ENCODE measurements around the gene LRRFIP1. TPM values are rescaled to one million over a fixed set of nuclear protein-coding genes. Genes with fewer than 3 reads are reported as not detected.

Gene LRRFIP1, protein sequence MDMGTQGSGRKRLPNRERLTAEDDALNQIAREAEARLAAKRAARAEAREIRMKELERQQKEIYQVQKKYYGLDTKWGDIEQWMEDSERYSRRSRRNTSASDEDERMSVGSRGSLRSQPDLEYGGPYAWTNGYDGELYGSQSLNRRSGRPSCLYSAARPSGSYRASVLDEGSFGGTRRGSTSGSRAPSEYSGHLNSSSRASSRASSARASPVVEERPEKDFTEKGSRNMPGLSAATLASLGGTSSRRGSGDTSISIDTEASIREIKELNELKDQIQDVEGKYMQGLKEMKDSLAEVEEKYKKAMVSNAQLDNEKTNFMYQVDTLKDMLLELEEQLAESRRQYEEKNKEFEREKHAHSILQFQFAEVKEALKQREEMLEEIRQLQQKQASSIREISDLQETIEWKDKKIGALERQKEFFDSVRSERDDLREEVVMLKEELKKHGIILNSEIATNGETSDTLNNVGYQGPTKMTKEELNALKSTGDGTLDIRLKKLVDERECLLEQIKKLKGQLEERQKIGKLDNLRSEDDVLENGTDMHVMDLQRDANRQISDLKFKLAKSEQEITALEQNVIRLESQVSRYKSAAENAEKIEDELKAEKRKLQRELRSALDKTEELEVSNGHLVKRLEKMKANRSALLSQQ
- 115 and 183 TPM in 2 replicates for total RNA-seq

DNA sequence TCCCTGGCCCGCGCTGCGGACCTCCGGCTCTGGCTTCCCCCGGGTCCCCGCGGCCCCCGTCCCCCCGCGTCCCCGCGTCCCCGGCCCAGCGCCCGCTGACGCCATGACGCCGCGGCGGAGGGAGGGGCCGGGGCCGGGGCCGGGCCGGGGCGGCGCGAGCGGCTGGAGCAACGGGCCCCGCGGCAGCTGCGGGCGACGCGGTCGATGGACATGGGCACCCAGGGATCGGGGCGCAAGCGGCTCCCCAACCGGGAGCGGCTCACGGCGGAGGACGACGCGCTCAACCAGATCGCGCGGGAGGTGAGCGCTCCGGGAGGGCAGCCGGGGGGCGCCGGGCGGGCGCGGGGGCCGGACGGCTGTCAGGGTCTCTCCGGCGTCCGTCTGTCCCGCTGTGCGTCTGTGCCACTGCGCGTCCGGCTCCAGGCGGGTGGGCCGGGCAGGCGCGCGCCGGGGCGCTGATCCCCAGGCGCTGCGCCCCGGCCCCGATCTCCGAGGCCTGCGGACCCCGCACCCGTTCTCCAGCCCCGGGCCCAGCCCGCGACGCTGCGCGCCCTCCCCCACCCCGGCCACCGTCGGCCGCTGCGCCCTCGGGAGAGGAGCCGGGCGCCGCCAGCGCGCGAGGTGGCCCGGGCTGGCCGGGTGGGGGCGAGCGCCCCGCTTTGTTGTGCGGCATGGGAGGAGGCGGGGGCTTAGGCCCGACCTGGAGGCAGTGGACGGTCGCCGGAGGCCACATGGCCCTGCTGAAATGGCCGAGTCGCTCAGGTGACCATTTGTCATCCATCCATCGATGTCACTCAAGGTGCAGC is at the start of gene LRRFIP1:
TSS of gene LRRFIP1 (plus strand) at position 147 of the 806 bp plus-strand sequence. CDS start at position 205, 58 bp downstream.
- H3K4me3 ChIP-seq (ENCODE audit: low read depth, low read length) = peak within 1 kb of the TSS; percentile 34
- TF ChIP-seq, protein P1, sequence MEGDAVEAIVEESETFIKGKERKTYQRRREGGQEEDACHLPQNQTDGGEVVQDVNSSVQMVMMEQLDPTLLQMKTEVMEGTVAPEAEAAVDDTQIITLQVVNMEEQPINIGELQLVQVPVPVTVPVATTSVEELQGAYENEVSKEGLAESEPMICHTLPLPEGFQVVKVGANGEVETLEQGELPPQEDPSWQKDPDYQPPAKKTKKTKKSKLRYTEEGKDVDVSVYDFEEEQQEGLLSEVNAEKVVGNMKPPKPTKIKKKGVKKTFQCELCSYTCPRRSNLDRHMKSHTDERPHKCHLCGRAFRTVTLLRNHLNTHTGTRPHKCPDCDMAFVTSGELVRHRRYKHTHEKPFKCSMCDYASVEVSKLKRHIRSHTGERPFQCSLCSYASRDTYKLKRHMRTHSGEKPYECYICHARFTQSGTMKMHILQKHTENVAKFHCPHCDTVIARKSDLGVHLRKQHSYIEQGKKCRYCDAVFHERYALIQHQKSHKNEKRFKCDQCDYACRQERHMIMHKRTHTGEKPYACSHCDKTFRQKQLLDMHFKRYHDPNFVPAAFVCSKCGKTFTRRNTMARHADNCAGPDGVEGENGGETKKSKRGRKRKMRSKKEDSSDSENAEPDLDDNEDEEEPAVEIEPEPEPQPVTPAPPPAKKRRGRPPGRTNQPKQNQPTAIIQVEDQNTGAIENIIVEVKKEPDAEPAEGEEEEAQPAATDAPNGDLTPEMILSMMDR (IDR thresholded peaks at IDR 0.05; ENCODE audit: insufficient read depth, low read length, severe bottlenecking) = no peak
- DNase-seq (ENCODE audit: low read depth) = no peak
- peaks cover 14% of the 10 kb centered on the region for H3K27me3 ChIP-seq (ENCODE audit: control insufficient read depth, insufficient read depth, low read length)
- no peak for FAIRE-seq
- no peaks in the 10 kb centered on the region for H3K36me3 ChIP-seq (ENCODE audit: control insufficient read depth, insufficient read depth, low read length)

DNA sequence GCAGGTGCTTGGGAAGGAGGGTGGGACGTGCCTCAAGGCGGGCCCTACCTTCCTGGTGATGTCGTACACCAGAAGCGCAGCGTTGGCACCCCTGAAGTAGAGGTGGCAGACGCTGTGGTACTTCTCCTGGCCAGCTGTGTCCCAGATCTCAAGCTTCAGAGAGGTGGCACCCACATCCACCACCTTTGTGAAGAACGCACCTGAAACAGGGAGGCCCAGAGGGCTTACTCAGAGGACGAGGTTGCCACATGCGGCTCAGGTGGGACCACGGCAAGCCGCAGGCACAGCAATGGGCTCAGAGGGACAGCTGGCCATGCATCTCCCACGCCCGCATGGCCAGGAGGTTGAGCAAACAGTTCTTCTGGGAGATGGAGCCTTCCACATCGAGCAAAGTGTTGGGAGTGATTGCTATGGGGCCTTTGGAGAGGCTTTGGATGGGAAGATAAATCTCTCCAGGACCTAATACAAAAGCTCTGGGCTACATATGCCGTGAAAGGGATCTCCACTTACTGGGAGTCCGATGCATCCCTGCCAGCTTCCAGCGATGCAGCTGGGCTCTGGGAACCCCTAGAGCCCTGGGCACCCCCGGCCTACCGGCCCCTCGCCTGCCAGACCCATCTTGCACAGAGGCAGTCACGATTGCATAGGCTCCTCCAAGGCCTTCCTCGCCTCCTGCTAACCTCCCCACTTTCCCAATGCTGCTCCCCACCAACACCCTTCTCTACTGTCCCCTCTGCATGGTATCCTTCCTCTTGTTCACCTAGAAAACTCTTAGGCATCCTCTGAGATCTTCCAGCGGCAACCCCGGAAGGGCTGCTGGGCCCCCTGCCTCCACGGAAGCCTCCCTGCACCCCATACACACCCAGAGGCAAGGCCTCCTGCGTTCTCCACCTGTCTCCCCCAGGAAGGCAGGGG is 49.2 kb upstream of the LRRFIP1 start:
- no peak overlapping the region for H3K4me3 ChIP-seq (ENCODE audit: low read depth, low read length)
- DNase-seq (ENCODE audit: low read depth) = no peak
- TF ChIP-seq, protein P1 (IDR thresholded peaks at IDR 0.05; ENCODE audit: insufficient read depth, low read length, severe bottlenecking) = no peak
- H3K27me3 ChIP-seq (ENCODE audit: control insufficient read depth, insufficient read depth, low read length) = no peaks in the 10 kb centered on the region
- no peaks in the 10 kb centered on the region for H3K36me3 ChIP-seq (ENCODE audit: control insufficient read depth, insufficient read depth, low read length)
- peak; percentile 76 for FAIRE-seq

DNA sequence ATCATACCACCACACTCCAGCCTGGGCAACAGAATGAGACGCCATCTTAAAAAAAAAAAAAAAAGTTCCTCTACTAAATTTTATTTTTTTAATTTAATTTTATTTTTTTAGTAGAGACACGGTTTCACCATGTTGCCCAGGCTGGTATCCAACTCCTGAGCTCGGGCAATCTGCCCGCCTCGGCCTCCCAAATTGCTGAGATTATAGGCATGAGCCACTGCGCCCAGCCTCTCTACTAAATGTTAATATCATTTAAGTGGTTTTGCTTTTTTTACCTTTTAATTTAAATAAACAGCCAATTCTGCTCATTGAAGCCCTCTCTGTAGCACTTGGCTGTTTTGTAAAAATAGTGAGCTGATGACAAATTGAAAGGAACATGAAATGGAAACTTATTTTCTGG is 46.1 kb upstream of the LRRFIP1 start:
- no peaks in the 10 kb centered on the region for H3K36me3 ChIP-seq (ENCODE audit: control insufficient read depth, insufficient read depth, low read length)
- no peaks in the 10 kb centered on the region for H3K27me3 ChIP-seq (ENCODE audit: control insufficient read depth, insufficient read depth, low read length)
- no peak overlapping the region for H3K4me3 ChIP-seq (ENCODE audit: low read depth, low read length)
- TF ChIP-seq, protein P1 (IDR thresholded peaks at IDR 0.05; ENCODE audit: insufficient read depth, low read length, severe bottlenecking) = no peak
- FAIRE-seq (no peak), DNase-seq (ENCODE audit: low read depth) (no peak)

DNA sequence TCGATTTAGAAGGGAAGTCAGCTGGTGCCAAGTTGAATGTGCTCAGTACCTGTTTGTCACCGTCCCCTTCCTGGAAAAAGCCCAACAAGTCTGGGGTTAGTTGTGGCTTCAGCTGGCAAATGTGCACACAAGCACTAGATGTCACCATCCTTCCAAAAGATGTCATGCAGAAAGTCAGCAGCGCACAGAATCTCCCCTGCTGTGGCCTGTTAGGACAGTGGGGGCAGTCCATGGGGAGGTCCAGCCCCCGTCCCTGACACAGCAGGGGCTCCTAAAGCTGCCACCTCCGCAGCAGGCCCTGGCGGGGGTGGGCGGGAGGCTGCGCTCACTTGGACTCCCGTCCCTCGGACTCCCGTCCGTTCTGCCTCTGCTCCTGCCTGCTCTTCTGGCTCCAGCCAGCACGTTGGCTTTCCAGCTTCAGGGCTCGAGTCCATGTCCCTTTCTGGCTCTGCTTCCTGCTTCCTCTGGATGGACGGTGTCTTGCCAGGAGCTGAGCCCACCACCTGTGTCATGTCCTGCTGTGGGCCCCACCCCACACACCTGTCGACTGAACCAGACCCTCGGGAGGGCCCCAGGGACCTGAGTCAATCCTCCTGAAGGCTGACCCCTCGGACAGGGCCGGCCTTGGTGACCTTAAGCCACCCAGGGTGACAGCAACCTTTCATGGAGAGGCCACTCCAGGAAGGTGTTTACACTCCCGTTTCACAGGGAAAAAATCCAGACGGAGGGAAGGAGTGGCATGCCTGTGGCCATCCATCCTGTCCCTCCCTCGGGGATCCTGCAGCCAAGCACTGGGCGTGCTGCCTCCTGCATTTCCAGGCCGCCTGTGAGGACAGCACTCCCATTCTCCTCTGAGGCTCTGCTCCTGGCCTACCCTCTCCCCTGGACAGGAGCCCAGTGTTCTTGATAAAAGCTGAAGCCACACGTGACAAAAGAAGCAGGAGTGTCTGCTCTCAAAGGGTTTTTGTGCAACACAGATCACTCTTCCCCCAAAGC is 45.3 kb upstream of the LRRFIP1 start:
- H3K27me3 ChIP-seq (ENCODE audit: control insufficient read depth, insufficient read depth, low read length) = no peaks in the 10 kb centered on the region
- no peaks in the 10 kb centered on the region for H3K36me3 ChIP-seq (ENCODE audit: control insufficient read depth, insufficient read depth, low read length)
- DNase-seq (ENCODE audit: low read depth) (peak; percentile 52), FAIRE-seq (peak; percentile 62)
- TF ChIP-seq, protein P1 (IDR thresholded peaks at IDR 0.05; ENCODE audit: insufficient read depth, low read length, severe bottlenecking) = peak; percentile 42
- H3K4me3 ChIP-seq (ENCODE audit: low read depth, low read length) = no peak overlapping the region

Measured in bronchial epithelial cell (primary cell).